ENCODE measurements around the gene CLDN2. TPM values are rescaled to one million over a fixed set of nuclear protein-coding genes. Genes with fewer than 3 reads are reported as not detected.

CLDN2 gene
- total RNA-seq, 4 donors from 2014 or later, result 0.16 TPM; not detected in 3

GRCh38 chrX:106973433-106974149 lies 53.4 kb downstream of the CLDN2 start:
- ATAC-seq, result no peak
- intact Hi-C loops (cut with DNase I; ENCODE audit: low total_unique reads), result no loop called here

GRCh38 chrX:106976416-106976815 lies 56.2 kb downstream of the CLDN2 start:
- no peaks in the 10 kb centered on the region for H3K9me3 ChIP-seq
- ATAC-seq, result no peak
- no peak for TF ChIP-seq CTCF (IDR thresholded peaks at IDR 0.05 in 4 of 5, conservative IDR thresholded peaks at IDR 0.05 in 1 of 5)
- intact Hi-C loops (cut with DNase I; ENCODE audit: low total_unique reads), result no loop called here
- H3K27ac ChIP-seq, result no peak overlapping the region
- in situ Hi-C loops (cut with MboI; ENCODE audit: low sequenced_read_pairs in 4 of 4), result no loop called here
- H3K4me3 ChIP-seq, result no peak overlapping the region
- no peak for DNase-seq
- no peaks in the 10 kb centered on the region for H3K4me1 ChIP-seq
- H3K27me3 ChIP-seq, result no peaks in the 10 kb centered on the region
- no peaks in the 10 kb centered on the region for H3K36me3 ChIP-seq

More at GRCh38 chrX:106973433-106974149, 53.4 kb downstream of the CLDN2 start:
- Histone ChIP-seq H3K4me3 (no peak overlapping the region), H3K27ac (no peak overlapping the region), H3K9me3 (no peaks in the 10 kb centered on the region), H3K36me3 (no peaks in the 10 kb centered on the region), H3K27me3 (no peaks in the 10 kb centered on the region), H3K4me1 (no peaks in the 10 kb centered on the region)
- no peak for DNase-seq
- TF ChIP-seq CTCF (IDR thresholded peaks at IDR 0.05 in 4 of 5, conservative IDR thresholded peaks at IDR 0.05 in 1 of 5) (no peak), POLR2A (IDR thresholded peaks at IDR 0.05) (no peak)
- in situ Hi-C loops (cut with MboI; ENCODE audit: low sequenced_read_pairs in 4 of 4), result no loop called here

Other genes with a start within 250 kb of the CLDN2 start
- 10 to 100 TPM in 1 of 4 donors, 1 to 10 TPM in 3; 2.7 to 12.2 (median 5.5) TPM for gene RNF128, start 193.7 kb upstream of the CLDN2 start, total RNA-seq
- 1 to 10 TPM in 2 of 4 donors, under 1 TPM in 2; 0.55 to 4.8 (median 0.86) TPM for gene TBC1D8B, start 117.7 kb upstream of the CLDN2 start, total RNA-seq
- gene RIPPLY1, start 17.1 kb upstream of the CLDN2 start, total RNA-seq, result not detected
- gene MORC4, start 79.8 kb downstream of the CLDN2 start, total RNA-seq, result 10 to 100 TPM in 1 of 4 donors, 1 to 10 TPM in 3; 5.0 to 10.0 (median 8.4) TPM
- gene RBM41, start 198.4 kb downstream of the CLDN2 start, total RNA-seq, result 10 to 100 TPM in 3 of 4 donors, 1 to 10 TPM in 1; 9.9 to 16.0 (median 13.2) TPM

All from gastrocnemius medialis (tissue), 4 donors.